Measurements from ENCODE around the gene KRT3.
"Not testable (repeated sequence)": the region's sequence is repeated elsewhere in the genome, so short reads cannot be mapped to it uniquely, and the experiment has no call there.

Gene KRT3

GRCh38 chr12:52796839-52797528 is 1.1 kb upstream of the KRT3 start:
- peak; percentile 96 for DNase-seq

GRCh38 chr12:52796429-52796794 is 495 bp upstream of the KRT3 start:
- DNase-seq, result no peak

- not testable (repeated sequence) for DNase-seq
Observed at GRCh38 chr12:52795332-52795674, 614 bp downstream of the KRT3 start.

GRCh38 chr12:52794479-52795331 is 1.2 kb downstream of the KRT3 start:
- peak; percentile 27 for DNase-seq

GRCh38 chr12:52792185-52793029 is 3.5 kb downstream of the KRT3 start:
- peak; percentile 32 for DNase-seq

- DNase-seq, result no peak
Observed at GRCh38 chr12:52791271-52792184, 4.4 kb downstream of the KRT3 start.

GRCh38 chr12:52790427-52791270 is 5.3 kb downstream of the KRT3 start:
- no peak for DNase-seq

GRCh38 chr12:52789637-52790426 is 6.1 kb downstream of the KRT3 start:
- peak; percentile 38 for DNase-seq

- DNase-seq, result no peak
Observed at GRCh38 chr12:52788876-52789636, 6.9 kb downstream of the KRT3 start.

- DNase-seq, result no peak
Observed at GRCh38 chr12:52788192-52788875, 7.6 kb downstream of the KRT3 start.

- DNase-seq, result no peak
Observed at GRCh38 chr12:52787324-52788191, 8.4 kb downstream of the KRT3 start.

GRCh38 chr12:52784909-52785308 is 11.0 kb downstream of the KRT3 start:
- DNase-seq, result no peak

- DNase-seq, result no peak
Observed at GRCh38 chr12:52783563-52784316, 12.2 kb downstream of the KRT3 start.

GRCh38 chr12:52782502-52782901 is 13.4 kb downstream of the KRT3 start:
- no peak for DNase-seq

- DNase-seq, result no peak
Observed at GRCh38 chr12:52781399-52782082, 14.4 kb downstream of the KRT3 start.

GRCh38 chr12:52779914-52780313 is 16.0 kb downstream of the KRT3 start:
- DNase-seq, result no peak

GRCh38 chr12:52778833-52779232 is 17.1 kb downstream of the KRT3 start:
- no peak for DNase-seq
